ENCODE data around the gene KCNMB2.

GRCh38 chr3:178868681-178869080, 332.4 kb downstream of the KCNMB2 start:
- TF ChIP-seq, protein P1, sequence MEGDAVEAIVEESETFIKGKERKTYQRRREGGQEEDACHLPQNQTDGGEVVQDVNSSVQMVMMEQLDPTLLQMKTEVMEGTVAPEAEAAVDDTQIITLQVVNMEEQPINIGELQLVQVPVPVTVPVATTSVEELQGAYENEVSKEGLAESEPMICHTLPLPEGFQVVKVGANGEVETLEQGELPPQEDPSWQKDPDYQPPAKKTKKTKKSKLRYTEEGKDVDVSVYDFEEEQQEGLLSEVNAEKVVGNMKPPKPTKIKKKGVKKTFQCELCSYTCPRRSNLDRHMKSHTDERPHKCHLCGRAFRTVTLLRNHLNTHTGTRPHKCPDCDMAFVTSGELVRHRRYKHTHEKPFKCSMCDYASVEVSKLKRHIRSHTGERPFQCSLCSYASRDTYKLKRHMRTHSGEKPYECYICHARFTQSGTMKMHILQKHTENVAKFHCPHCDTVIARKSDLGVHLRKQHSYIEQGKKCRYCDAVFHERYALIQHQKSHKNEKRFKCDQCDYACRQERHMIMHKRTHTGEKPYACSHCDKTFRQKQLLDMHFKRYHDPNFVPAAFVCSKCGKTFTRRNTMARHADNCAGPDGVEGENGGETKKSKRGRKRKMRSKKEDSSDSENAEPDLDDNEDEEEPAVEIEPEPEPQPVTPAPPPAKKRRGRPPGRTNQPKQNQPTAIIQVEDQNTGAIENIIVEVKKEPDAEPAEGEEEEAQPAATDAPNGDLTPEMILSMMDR (IDR thresholded peaks at IDR 0.05): no peak
- no peak for TF ChIP-seq POLR2A (IDR thresholded peaks at IDR 0.05)
